CD4-positive, alpha-beta T cell treated with Interleukin-6 at 100 ng/mL for 8 hours (primary cell): ENCODE data around the gene DNAJC12.
"Not testable (repeated sequence)": the region's sequence is repeated elsewhere in the genome, so short reads cannot be mapped to it uniquely, and the experiment has no call there.

Experiments used
- DNase-seq: peaks from one replicate; pipeline ENCODE4 v3.0.0-alpha.2; 2020; ENCODE audit warnings: mixed read lengths, low spot score

The DNAJC12 gene

DNA sequence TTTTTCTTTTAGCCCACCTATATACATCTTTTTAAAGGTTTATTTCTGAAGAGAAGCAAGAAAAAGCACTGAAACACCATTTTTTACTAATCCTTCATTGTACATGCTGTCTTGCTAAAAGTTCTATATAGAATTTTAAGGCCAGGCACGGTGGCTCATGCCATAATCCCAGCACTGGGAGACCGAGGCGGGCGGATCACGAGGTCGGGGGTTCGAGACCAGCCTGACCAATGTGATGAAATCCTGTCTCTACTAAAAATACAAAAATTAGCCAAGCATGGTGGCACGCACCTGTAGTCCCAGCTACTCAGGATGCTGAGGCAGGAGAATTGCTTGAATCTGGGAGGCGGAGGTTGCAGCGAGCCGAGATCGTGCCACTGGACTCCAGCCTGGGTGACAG lies 1.5 kb upstream of the DNAJC12 start:
- DNase-seq = not testable (repeated sequence)

DNA sequence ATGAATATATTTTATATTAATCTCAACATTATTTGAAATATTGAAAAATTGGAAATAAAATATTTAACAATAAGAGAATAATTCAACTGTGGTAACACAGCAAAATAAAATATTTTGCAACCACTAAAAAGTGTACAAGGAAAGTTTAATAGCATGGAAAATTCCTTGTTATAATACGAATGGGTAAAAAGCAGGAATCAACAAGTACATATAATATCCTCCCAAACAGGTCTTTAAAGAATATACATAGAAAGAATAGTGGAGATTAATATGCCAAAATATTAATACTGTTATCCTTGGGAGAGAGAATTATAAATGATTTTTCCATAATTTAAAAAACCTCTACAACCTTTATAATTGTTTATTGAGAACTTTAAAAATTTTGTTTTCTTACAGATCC lies 1.0 kb downstream of the DNAJC12 start:
- no peak for DNase-seq

- no peak for DNase-seq
These were observed 1.5 kb downstream of the DNAJC12 start for GRCh38 chr10:67836488-67836887.

GRCh38 chr10:67835541-67836394 lies 2.2 kb downstream of the DNAJC12 start:
- DNase-seq = not testable (repeated sequence)

GRCh38 chr10:67834375-67834774 lies 3.6 kb downstream of the DNAJC12 start:
- DNase-seq = no peak

- DNase-seq = no peak
These were observed 10.2 kb downstream of the DNAJC12 start for GRCh38 chr10:67827811-67828210.

DNA sequence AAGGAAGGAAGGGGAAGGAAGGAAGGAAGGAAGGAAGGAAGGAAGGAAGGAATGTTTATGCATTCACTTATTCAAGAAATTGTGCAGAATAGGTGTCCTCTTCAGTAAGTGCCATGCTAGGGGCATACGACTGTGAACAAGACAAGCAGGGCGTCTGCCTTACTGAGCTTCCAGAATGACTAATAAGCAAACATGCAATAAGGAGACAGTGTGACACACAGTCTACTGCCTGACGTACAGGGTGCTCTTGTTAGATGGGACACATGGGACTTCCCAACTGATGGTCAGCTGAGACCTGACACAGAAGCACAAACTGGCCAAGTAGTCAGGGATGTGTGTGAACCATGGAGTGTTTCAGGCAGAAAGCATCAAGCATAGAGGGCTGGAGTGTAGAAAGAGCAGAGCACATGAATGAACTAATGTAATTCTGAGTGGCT lies 18.2 kb downstream of the DNAJC12 start:
- no peak for DNase-seq

- no peak for DNase-seq
These were observed 19.7 kb downstream of the DNAJC12 start for GRCh38 chr10:67818323-67818722.

GRCh38 chr10:67816719-67817118 lies 21.3 kb downstream of the DNAJC12 start:
- DNase-seq = no peak

GRCh38 chr10:67815571-67816059 lies 22.4 kb downstream of the DNAJC12 start:
- DNase-seq = no peak

DNA sequence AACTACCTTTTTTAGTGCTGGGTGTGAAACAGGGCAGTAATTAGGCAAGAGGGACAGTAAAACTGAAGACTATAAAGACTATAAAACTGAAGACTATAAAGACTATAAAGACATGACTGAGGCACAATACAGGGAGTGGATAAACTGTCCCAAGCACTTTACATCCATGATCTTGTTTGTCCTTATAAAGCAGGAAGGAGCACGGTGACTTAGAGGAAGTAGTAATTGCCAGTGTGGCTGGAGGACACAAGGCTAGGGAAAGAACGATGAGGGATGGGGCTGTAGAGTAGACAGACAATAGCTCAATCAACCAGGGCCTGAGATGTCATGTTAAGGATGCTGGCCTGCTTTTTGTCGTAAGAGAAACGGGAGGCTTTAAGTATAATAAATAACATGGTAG lies 26.0 kb downstream of the DNAJC12 start:
- no peak for DNase-seq

- DNase-seq = no peak
These were observed 28.9 kb downstream of the DNAJC12 start for GRCh38 chr10:67809107-67809506.

DNA sequence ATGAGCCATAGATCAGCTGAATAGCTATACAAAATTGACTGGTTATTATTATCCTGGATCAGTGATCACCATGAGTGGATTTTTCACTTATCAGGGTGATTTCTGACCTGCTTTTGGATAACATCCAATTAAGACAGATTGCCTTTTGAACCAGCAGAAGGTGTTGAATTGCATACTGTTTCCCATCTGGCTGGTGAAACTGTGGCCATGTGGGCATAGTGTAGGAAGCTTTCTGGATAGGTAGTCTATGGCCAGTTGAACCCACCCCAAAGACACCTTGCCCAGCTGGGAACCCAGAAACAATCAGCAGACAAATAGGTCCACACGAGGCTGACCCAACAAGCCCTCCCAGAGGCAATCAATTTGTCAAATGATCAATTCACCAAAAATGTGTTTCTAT lies 29.3 kb downstream of the DNAJC12 start:
- DNase-seq = no peak

DNA sequence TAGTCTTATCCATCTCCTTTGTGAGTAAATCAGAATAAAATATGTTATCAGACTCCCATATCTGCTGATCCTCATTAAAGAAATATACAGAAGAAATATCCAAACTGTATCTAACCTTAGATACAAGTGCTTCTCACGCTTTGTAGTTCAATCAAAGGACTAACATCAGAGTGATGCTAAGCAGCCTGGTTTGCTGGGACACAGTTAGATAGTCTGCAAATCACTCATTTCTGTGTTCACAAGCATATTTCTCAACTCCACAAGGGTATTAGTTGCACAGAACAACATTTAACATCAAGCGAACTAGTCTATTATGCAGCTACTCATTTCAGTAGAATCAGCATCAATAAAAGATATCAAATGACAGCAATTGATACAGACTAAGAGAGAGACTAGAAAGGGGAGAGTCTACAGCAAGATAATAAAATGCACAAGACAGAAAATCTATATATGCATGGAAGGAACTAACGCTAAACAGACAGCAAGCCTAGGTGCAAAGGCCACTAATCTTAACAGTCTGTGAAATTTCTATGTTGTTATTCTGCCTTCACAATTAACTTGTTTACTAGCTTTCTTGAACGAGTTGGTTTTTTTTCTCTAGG lies 30.0 kb downstream of the DNAJC12 start:
- DNase-seq = no peak

GRCh38 chr10:67804395-67804678 lies 33.7 kb downstream of the DNAJC12 start:
- DNase-seq = no peak

GRCh38 chr10:67803588-67804394 lies 34.2 kb downstream of the DNAJC12 start:
- DNase-seq = no peak

DNA sequence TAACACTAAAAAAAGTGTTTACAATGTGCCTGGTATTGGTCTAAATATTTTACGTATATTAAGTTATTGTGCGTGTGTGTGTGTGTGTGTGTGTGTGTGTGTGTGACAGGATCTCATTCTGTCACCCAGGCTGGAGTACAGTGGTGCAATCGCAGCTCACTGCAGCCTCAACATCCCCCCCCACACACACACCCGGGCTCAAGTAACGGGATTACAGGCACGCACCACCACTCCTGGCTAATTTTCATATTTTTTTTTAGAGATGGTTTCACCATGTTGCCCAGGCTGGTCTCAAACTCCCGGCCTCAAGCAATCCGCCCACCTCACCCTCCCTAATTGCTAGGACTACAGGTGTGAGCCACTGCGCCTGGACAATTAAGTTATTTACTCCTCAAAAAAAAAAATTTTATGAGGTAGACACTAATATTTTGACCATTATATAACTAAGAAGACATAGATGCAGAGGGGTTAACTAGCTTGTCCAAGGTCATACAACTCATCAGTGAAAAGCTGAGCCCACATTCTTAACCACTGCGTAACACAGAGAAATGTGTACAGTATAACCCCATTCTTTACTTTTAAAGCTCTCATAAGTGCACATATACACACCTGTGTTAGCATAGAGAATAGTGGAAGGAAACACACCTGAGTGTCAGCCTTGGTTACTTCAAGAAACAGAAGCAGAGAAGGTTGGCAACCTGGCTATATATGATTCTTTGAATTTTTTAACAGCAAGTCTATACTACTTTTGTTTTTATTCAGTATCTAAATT lies 35.0 kb downstream of the DNAJC12 start:
- DNase-seq = no peak

DNA sequence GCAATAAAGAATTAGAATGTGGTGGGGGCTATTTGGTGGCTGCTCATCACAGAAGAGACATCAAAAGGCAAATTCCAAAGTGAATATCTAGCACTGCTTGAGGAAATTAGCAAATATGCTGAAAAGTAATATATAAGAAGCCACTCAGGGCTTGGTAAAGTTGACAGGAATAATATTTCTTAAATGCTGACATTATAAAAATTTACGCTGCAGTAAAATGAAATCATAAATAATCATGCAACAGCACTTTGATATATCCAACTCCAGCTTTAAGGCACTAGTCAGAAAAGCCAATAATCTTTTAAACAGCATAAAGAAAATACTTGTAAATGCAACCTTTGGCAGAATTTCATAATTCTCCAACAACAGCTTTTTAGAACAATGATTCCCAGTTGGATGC lies 36.9 kb downstream of the DNAJC12 start:
- no peak for DNase-seq

DNA sequence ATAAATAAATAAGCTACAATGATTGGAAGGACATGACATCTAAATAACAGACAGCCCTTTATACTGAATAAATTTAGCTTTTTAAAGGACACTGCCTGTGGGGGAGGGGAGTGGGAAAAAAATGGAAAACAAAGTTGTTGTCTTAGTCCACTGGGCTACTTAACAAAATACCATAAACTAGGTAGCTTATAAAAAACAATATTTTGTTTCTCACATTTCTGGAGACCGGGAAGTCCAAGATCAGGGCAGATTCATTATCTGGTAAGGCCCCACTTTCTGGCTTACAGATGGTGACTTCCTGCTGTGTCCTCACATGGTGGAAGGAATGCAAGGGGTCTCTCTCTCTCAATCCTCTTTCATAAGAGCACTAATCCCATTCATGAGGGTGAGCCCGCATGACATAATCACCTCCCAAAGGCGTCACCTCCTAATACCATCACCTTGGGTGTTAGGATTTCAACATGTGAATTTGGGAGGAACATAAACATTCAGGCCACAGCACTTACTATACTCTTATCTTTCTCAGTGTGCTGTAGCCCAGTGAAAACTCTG lies 43.0 kb downstream of the DNAJC12 start:
- no peak for DNase-seq

GRCh38 chr10:67794256-67794655 lies 43.7 kb downstream of the DNAJC12 start:
- DNase-seq = no peak

DNA sequence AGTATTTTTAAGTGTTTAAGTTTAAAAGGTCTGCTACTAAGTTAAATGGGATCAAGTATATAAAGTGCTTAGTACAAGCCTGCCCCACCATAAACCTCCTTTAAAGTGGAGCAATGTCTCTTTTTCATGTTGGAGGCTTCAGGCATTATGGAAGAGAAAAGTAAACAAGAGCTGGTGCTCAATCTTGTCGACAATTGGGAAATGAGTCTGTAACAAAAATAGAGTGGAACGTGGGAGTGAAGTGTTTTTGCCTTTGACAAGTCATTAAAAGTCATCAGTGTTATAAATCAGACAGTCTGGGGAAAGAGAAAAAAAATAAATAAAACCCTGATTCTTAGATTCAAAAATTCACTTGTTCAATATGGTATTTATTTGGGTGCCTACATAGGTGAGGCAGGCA lies 44.7 kb downstream of the DNAJC12 start:
- DNase-seq = no peak

- no peak for DNase-seq
These were observed 45.3 kb downstream of the DNAJC12 start for GRCh38 chr10:67792653-67793052.
